Liver (tissue), 9 donors: ENCODE results near the gene LTA4H. TPM values are rescaled to one million over a fixed set of nuclear protein-coding genes. Genes with fewer than 3 reads are reported as not detected.

Experiments used
- DNase-seq: peaks from one replicate; pipeline ENCODE4 v3.0.0-alpha.2; 2017; ENCODE audit warnings: low spot score
- H3K27ac ChIP-seq, 2 donors: one replicate each; pipeline ENCODE4 v1.7.0; 2013; ENCODE audit warnings: inconsistent platforms in 2 of 2, low read length in 2 of 2, control low read depth in 1 of 2, low read depth in 1 of 2, mild to moderate bottlenecking in 1 of 2
- H3K27me3 ChIP-seq, 4 donors: one replicate each; pipeline versions ENCODE4 v1.6.1 to v1.7.0; 2013; ENCODE audit warnings: low read length in 3 of 4, inconsistent platforms in 1 of 4, mild to moderate bottlenecking in 1 of 4, moderate library complexity in 1 of 4; ENCODE audit not compliant: control insufficient read depth in 4 of 4, insufficient read depth in 4 of 4
- H3K36me3 ChIP-seq, 4 donors: one replicate each; pipeline versions ENCODE4 v1.6.1 to v1.7.0; 2013; ENCODE audit warnings: low read length in 3 of 4, mild to moderate bottlenecking in 3 of 4, low read depth in 1 of 4, moderate library complexity in 1 of 4; ENCODE audit not compliant: control insufficient read depth in 4 of 4, insufficient read depth in 3 of 4
- H3K4me1 ChIP-seq, 4 donors: one replicate each; pipeline versions ENCODE4 v1.6.1 to v1.7.0; 2013; ENCODE audit warnings: low read length in 3 of 4, mild to moderate bottlenecking in 3 of 4, moderate library complexity in 1 of 4; ENCODE audit not compliant: control insufficient read depth in 4 of 4, insufficient read depth in 4 of 4
- H3K4me3 ChIP-seq, 3 donors: one replicate each; pipeline versions ENCODE4 v1.6.1 to v1.7.0; 2013; ENCODE audit warnings: low read length in 3 of 3, control low read depth in 1 of 3, low read depth in 1 of 3, mild to moderate bottlenecking in 1 of 3
- H3K9ac ChIP-seq, 2 donors: one replicate each; pipeline ENCODE4 v1.7.0; 2013; ENCODE audit warnings: low read length in 2 of 2, mild to moderate bottlenecking in 2 of 2, moderate library complexity in 2 of 2, control low read depth in 1 of 2, low read depth in 1 of 2
- H3K9me3 ChIP-seq, 4 donors: one replicate each; pipeline versions ENCODE4 v1.6.1 to v1.7.0; 2013; ENCODE audit warnings: low read length in 3 of 4; ENCODE audit not compliant: control insufficient read depth in 4 of 4
- CTCF ChIP-seq: fragments of 150-350 bp; IDR thresholded peaks from 2 replicates; pipeline ENCODE4 v1.5.1; 2017; ENCODE audit warnings: improper control_type of control experiment, low read depth, low read length; ENCODE audit not compliant: missing input control
- EGR1 ChIP-seq, 2 donors: IDR thresholded peaks; 2 replicates each; pipeline ENCODE4 v1.6.1; 2016 to 2018; ENCODE audit warnings: antibody characterized with exemption in 2 of 2, low read depth in 2 of 2
- FOXA1 ChIP-seq: IDR thresholded peaks from 2 replicates; pipeline ENCODE4 v1.6.1; 2016; ENCODE audit warnings: antibody characterized with exemption
- FOXA2 ChIP-seq: IDR thresholded peaks from 2 replicates; pipeline ENCODE4 v1.6.1; 2016; ENCODE audit warnings: antibody characterized with exemption
- GABPA ChIP-seq, 2 donors: IDR thresholded peaks in 1 of 2; conservative IDR thresholded peaks in 1 of 2; 2 replicates each; pipeline ENCODE4 v1.6.1; 2016; ENCODE audit warnings: antibody characterized with exemption in 2 of 2, mild to moderate bottlenecking in 1 of 2, moderate library complexity in 1 of 2
- HNF4A ChIP-seq, 2 donors: conservative IDR thresholded peaks; 2 replicates each; pipeline ENCODE4 v1.6.1; 2016; ENCODE audit warnings: antibody characterized with exemption in 2 of 2, mild to moderate bottlenecking in 2 of 2
- HNF4G ChIP-seq: IDR thresholded peaks from 2 replicates; pipeline ENCODE4 v1.6.1; 2016; ENCODE audit warnings: antibody characterized with exemption
- JUND ChIP-seq, 2 donors: IDR thresholded peaks; 2 replicates each; pipeline ENCODE4 v1.6.1; 2016; ENCODE audit warnings: antibody characterized with exemption in 2 of 2
- MAX ChIP-seq: IDR thresholded peaks from 2 replicates; pipeline ENCODE4 v1.6.1; 2016; ENCODE audit warnings: antibody characterized with exemption
- NR2F2 ChIP-seq: IDR thresholded peaks from 2 replicates; pipeline ENCODE4 v1.6.1; 2016; ENCODE audit warnings: antibody characterized with exemption
- RAD21 ChIP-seq, 2 donors: IDR thresholded peaks; 2 replicates each; pipeline ENCODE4 v1.6.1; 2016; ENCODE audit warnings: antibody characterized with exemption in 2 of 2, mild to moderate bottlenecking in 2 of 2
- REST ChIP-seq: IDR thresholded peaks from 2 replicates; pipeline ENCODE4 v1.6.1; 2016; ENCODE audit warnings: antibody characterized with exemption, mild to moderate bottlenecking
- RXRA ChIP-seq, 2 donors: IDR thresholded peaks; 2 replicates each; pipeline ENCODE4 v1.6.1; 2017 to 2018; ENCODE audit warnings: antibody characterized with exemption in 2 of 2, mild to moderate bottlenecking in 1 of 2
- SP1 ChIP-seq: IDR thresholded peaks from 2 replicates; pipeline ENCODE4 v1.6.1; 2018; ENCODE audit warnings: antibody characterized with exemption, mild to moderate bottlenecking
- TAF1 ChIP-seq: conservative IDR thresholded peaks from 2 replicates; pipeline ENCODE4 v1.6.1; 2016; ENCODE audit warnings: antibody characterized with exemption, mild to moderate bottlenecking
- YY1 ChIP-seq: IDR thresholded peaks from 2 replicates; pipeline ENCODE4 v1.6.1; 2016; ENCODE audit warnings: antibody characterized with exemption, mild to moderate bottlenecking
- WGBS: extraction: QIAGEN DNeasy Blood & Tissue Kit; methylation state at CpG from one replicate; pipeline ENCODE4 v1.1.7; 2013; 5-methylcytosine and 5-hydroxymethylcytosine counted together
- polyA plus RNA-seq, 2 donors: library from polyadenylated mRNA; stranded (reverse) in 1 of 2; unstranded in 1 of 2; fragments of 200-250 nt in 1 of 2; fragments of >200 nt in 1 of 2; fragmentation: Nextera tagmentation in 1 of 2; extraction: Ambion mirVana in 1 of 2; gene quantifications; one replicate each; pipeline versions ENCODE4 v1.2.1 to v1.2.3, GENCODE V29; 2013 to 2015
- total RNA-seq, 2 donors: library from RNA; depleted of rRNA; stranded (reverse); fragments of >200 nt; gene quantifications; one replicate each; pipeline ENCODE4 v1.2.3, GENCODE V29; 2014
- TF ChIP-seq, protein P1 (sequence below): IDR thresholded peaks from 2 replicates; pipeline ENCODE4 v1.6.1; 2016; ENCODE audit warnings: antibody characterized with exemption
- TF ChIP-seq, protein P2 (sequence below): IDR thresholded peaks from 2 replicates; pipeline ENCODE4 v1.6.1; 2016; ENCODE audit warnings: antibody characterized with exemption
- donor health status: healthy.
- donor health status: healthy.
- donor health status: healthy.
- donor health status: healthy.
- donor health status: healthy.

The LTA4H gene
- total and polyA plus RNA-seq, 4 donors = 16.6 to 34.5 (median 20.9) TPM

DNA sequence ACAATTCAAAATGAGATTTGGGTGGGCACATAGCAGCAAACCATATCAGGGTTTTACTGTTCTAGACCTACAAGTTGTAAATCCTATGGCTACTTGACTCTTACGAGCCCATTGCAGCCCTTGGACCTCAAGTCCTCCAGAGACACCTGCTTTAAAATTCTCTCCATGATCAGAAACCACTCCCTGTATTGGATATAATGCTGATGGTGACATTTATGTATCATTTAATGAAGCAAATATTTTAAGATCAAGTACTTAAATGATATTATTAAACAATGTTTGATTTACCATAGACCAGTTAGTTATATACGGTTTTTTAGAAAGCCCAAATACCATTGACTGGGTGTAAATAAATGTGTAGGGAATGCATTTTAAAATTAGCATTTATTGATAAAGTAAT lies 68.1 kb downstream of the LTA4H start (continued):
- no peak for TF ChIP-seq FOXA2

- DNase-seq = no peak
- WGBS = 32% methylated on average over 7 of the region's 7 CpGs
Measured at GRCh38 chr12:95966287-95966870, 69.0 kb downstream of the LTA4H start.

More at GRCh38 chr12:95966287-95966870, 69.0 kb downstream of the LTA4H start:
- peaks cover 1 to 14% (median 12%) of the 10 kb centered on the region in 4 donors for H3K36me3 ChIP-seq
- TF ChIP-seq HNF4G (peak; percentile 86), CTCF (no peak), YY1 (peak; percentile 76), RXRA (IDR thresholded peaks at IDR 0.05) (peak; percentile 78 to 81), EGR1 (IDR thresholded peaks at IDR 0.05; ENCODE audit: low read depth in 2 of 2) (no peak), GABPA (IDR thresholded peaks at IDR 0.05 in 1 of 2, conservative IDR thresholded peaks at IDR 0.05 in 1 of 2) (no peak), HNF4A (conservative IDR thresholded peaks at IDR 0.05) (peak; percentile 92 to 96), SP1 (peak; percentile 94), JUND (IDR thresholded peaks at IDR 0.05) (peak in 1 of 2 donors; percentile 14), RAD21 (IDR thresholded peaks at IDR 0.05) (peak in 1 of 2 donors; percentile 38), TAF1 (no peak), NR2F2 (peak; percentile 90), FOXA1 (peak; percentile 81), REST (peak; percentile 61), MAX (peak; percentile 30), FOXA2 (peak; percentile 96)
- TF ChIP-seq, protein P1, sequence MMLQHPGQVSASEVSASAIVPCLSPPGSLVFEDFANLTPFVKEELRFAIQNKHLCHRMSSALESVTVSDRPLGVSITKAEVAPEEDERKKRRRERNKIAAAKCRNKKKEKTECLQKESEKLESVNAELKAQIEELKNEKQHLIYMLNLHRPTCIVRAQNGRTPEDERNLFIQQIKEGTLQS = no peak
- TF ChIP-seq, protein P2, sequence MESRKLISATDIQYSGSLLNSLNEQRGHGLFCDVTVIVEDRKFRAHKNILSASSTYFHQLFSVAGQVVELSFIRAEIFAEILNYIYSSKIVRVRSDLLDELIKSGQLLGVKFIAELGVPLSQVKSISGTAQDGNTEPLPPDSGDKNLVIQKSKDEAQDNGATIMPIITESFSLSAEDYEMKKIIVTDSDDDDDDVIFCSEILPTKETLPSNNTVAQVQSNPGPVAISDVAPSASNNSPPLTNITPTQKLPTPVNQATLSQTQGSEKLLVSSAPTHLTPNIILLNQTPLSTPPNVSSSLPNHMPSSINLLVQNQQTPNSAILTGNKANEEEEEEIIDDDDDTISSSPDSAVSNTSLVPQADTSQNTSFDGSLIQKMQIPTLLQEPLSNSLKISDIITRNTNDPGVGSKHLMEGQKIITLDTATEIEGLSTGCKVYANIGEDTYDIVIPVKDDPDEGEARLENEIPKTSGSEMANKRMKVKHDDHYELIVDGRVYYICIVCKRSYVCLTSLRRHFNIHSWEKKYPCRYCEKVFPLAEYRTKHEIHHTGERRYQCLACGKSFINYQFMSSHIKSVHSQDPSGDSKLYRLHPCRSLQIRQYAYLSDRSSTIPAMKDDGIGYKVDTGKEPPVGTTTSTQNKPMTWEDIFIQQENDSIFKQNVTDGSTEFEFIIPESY = peak; percentile 26
- H3K4me3 ChIP-seq = no peak overlapping the region
- H3K9me3 ChIP-seq = no peaks in the 10 kb centered on the region
- no peak overlapping the region for H3K9ac ChIP-seq
- H3K27ac ChIP-seq = peak overlapping the region; percentile 63 to 65
- H3K27me3 ChIP-seq = no peaks in the 10 kb centered on the region
- peaks cover 8 to 26% (median 16%) of the 10 kb centered on the region in 4 donors for H3K4me1 ChIP-seq
